PC-3 (cell line): ENCODE measurements around the gene DBNDD1. TPM values are rescaled to one million over a fixed set of nuclear protein-coding genes. Genes with fewer than 3 reads are reported as not detected.
"Not testable (repeated sequence)": the region's sequence is repeated elsewhere in the genome, so short reads cannot be mapped to it uniquely, and the experiment has no call there.

Experiments used
- ATAC-seq: fragments of 200-7000 bp; cut with Tn5 transposase; 2 replicates; pipeline ENCODE4 v1.9.1; 2020; ENCODE audit warnings: mild to moderate bottlenecking, moderate library complexity
- BruUV-seq: library from RNA; stranded (reverse); fragments of 400-500 nt; replicated peaks from 2 replicates; lab custom pipeline; 2021; lab: Mats Ljungman, UMichigan
- CTCF ChIA-PET: fragments of 300-600 bp; sonication (Branson Sonifier 250); formaldehyde crosslinking; loops from one replicate; lab custom pipeline; 2022; ENCODE audit warnings: antibody characterized with exemption; lab: Charles Lee
- POLR2A ChIA-PET: fragments of 300-600 bp; sonication (Branson Sonifier 250); formaldehyde crosslinking; loops from one replicate; lab custom pipeline; 2022; ENCODE audit warnings: antibody characterized with exemption; ENCODE audit not compliant: unreplicated experiment; lab: Charles Lee
- DNase-seq: peaks from one replicate; pipeline ENCODE4 v3.0.0-alpha.2; 2015
- H2AFZ ChIP-seq: fragments of 300-600 bp; sonication (generic); 2 replicates; pipeline ENCODE4 v1.6.0; 2016; ENCODE audit warnings: antibody characterized with exemption, low read length
- H3F3A ChIP-seq: fragments of 300-600 bp; sonication (generic); one replicate; pipeline ENCODE4 v1.6.0; 2017; ENCODE audit warnings: antibody characterized with exemption, low read length, control low read depth, mild to moderate bottlenecking; ENCODE audit not compliant: unreplicated experiment
- H3K27ac ChIP-seq: fragments of 300-600 bp; sonication (generic); 2 replicates; pipeline ENCODE4 v1.5.1; 2016; ENCODE audit warnings: mild to moderate bottlenecking, low read length
- H3K27me3 ChIP-seq: fragments of 300-600 bp; sonication (generic); 2 replicates; pipeline ENCODE4 v1.6.1; 2016; ENCODE audit warnings: low read length, mixed read lengths
- H3K36me3 ChIP-seq: fragments of 300-600 bp; sonication (generic); 2 replicates; pipeline ENCODE4 v1.6.1; 2016; ENCODE audit warnings: low read depth, mixed run types, low read length, mixed read lengths
- H3K4me1 ChIP-seq: fragments of 300-600 bp; sonication (generic); 2 replicates; pipeline ENCODE4 v1.5.1; 2016; ENCODE audit warnings: low read length; ENCODE audit not compliant: insufficient read depth
- H3K4me2 ChIP-seq: fragments of 300-600 bp; sonication (generic); 2 replicates; pipeline ENCODE4 v1.6.0; 2016; ENCODE audit warnings: low read length
- H3K4me3 ChIP-seq: fragments of 300-600 bp; sonication (generic); 2 replicates; pipeline ENCODE4 v1.5.1; 2016; ENCODE audit warnings: mild to moderate bottlenecking, low read length, mixed read lengths
- H3K79me2 ChIP-seq: fragments of 300-600 bp; sonication (generic); 2 replicates; pipeline ENCODE4 v1.6.1; 2017; ENCODE audit warnings: low read length, mixed read lengths
- H3K9ac ChIP-seq: fragments of 300-600 bp; sonication (generic); 2 replicates; pipeline ENCODE4 v1.6.0; 2016; ENCODE audit warnings: mild to moderate bottlenecking, low read length
- H3K9me2 ChIP-seq: fragments of 300-600 bp; sonication (generic); replicated peaks from 2 replicates; pipeline ENCODE4 v1.6.1; 2016; ENCODE audit warnings: mixed run types, low read length, mixed read lengths
- H3K9me3 ChIP-seq: fragments of 300-600 bp; sonication (generic); 2 replicates; pipeline ENCODE4 v1.6.1; 2016; ENCODE audit warnings: low read length, mixed read lengths
- H4K20me1 ChIP-seq: fragments of 300-600 bp; sonication (generic); 2 replicates; pipeline ENCODE4 v1.6.1; 2016; ENCODE audit warnings: low read length, mixed read lengths
- EZH2 ChIP-seq: fragments of 300-600 bp; sonication (generic); IDR thresholded peaks from one replicate; pipeline ENCODE4 v1.6.1; 2017; ENCODE audit warnings: antibody characterized with exemption, mild to moderate bottlenecking, low read length; ENCODE audit not compliant: unreplicated experiment
- EZH2phosphoT487 ChIP-seq: fragments of 300-600 bp; sonication (generic); IDR thresholded peaks from 2 replicates; pipeline ENCODE4 v1.6.1; 2018; ENCODE audit warnings: mild to moderate bottlenecking, antibody characterized with exemption, low read length, borderline replicate concordance
- intact Hi-C: fragments of 100-400 bp; cut with micrococcal nuclease; formaldehyde crosslinking; loops from 2 replicates; pipeline ENCODE4 v1.9.0; 2023
- total RNA-seq: library from RNA; depleted of rRNA; stranded (reverse); fragments of >200 nt; gene quantifications from 2 replicates; pipeline ENCODE4 v1.2.3, GENCODE V29; 2014
- TF ChIP-seq, protein P1 (sequence below): fragments of 300-600 bp; sonication (generic); conservative IDR thresholded peaks from 2 replicates; pipeline ENCODE4 v1.5.1; 2017; ENCODE audit warnings: antibody characterized with exemption, low read depth, mild to moderate bottlenecking, low read length

DBNDD1 gene
- total RNA-seq, 1 experiment from 2014 or later = 21.1 TPM

DNA sequence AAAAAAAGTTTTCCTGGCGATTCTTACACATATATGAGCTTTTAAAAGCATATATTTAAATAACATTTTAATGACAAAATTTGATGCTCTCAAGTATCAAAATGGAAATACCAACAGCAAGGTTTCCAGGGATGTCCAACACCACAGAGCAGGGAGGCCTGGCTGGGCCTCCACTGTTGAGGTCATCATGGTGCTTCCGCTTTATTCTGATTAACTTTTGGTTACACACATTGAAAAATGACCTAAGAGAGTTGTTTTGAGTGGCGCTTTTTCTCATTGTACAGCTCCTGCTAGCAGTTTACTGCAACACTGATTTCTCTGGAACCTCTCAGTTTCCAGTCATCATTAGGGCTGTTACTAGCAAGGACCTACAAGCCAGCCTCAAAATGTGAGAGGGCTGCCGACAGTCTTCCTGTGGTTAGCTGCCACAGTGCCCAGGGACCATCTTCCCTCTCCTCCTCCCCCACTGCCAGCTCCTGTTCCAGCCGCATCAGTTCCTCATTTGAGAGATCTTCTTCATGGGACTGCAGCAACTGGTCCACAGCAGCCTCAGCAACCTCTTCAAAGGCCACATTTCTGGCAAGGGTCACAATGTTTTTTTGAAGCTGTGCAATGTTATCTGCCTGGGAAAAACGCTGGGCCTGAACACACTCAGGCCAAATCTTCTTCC, 49.4 kb downstream of the DBNDD1 start:
- no peaks in the 10 kb centered on the region for H3K9me3 ChIP-seq
- TF ChIP-seq EZH2phosphoT487 (no peak), EZH2 (no peak)
- TF ChIP-seq, protein P1, sequence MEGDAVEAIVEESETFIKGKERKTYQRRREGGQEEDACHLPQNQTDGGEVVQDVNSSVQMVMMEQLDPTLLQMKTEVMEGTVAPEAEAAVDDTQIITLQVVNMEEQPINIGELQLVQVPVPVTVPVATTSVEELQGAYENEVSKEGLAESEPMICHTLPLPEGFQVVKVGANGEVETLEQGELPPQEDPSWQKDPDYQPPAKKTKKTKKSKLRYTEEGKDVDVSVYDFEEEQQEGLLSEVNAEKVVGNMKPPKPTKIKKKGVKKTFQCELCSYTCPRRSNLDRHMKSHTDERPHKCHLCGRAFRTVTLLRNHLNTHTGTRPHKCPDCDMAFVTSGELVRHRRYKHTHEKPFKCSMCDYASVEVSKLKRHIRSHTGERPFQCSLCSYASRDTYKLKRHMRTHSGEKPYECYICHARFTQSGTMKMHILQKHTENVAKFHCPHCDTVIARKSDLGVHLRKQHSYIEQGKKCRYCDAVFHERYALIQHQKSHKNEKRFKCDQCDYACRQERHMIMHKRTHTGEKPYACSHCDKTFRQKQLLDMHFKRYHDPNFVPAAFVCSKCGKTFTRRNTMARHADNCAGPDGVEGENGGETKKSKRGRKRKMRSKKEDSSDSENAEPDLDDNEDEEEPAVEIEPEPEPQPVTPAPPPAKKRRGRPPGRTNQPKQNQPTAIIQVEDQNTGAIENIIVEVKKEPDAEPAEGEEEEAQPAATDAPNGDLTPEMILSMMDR = no peak
- DNase-seq (no peak), ATAC-seq (no peak)
- H3K9ac ChIP-seq = no peak overlapping the region
- H3K27ac ChIP-seq = no peak overlapping the region
- H4K20me1 ChIP-seq = no peaks in the 10 kb centered on the region
- no peak overlapping the region for H3K4me2 ChIP-seq
- H3F3A ChIP-seq = no peaks in the 10 kb centered on the region
- no peak overlapping the region for H2AFZ ChIP-seq
- no peaks in the 10 kb centered on the region for H3K36me3 ChIP-seq
- intact Hi-C loops = no loop called here
- no TSS peak for BruUV-seq
- no peaks in the 10 kb centered on the region for H3K9me2 ChIP-seq
- ChIA-PET POLR2A (no interaction called here), CTCF (no interaction called here)
- no peak overlapping the region for H3K4me3 ChIP-seq
- H3K79me2 ChIP-seq = peaks cover 35% of the 10 kb centered on the region
- H3K4me1 ChIP-seq = peaks cover 13% of the 10 kb centered on the region
- no peaks in the 10 kb centered on the region for H3K27me3 ChIP-seq

DNA sequence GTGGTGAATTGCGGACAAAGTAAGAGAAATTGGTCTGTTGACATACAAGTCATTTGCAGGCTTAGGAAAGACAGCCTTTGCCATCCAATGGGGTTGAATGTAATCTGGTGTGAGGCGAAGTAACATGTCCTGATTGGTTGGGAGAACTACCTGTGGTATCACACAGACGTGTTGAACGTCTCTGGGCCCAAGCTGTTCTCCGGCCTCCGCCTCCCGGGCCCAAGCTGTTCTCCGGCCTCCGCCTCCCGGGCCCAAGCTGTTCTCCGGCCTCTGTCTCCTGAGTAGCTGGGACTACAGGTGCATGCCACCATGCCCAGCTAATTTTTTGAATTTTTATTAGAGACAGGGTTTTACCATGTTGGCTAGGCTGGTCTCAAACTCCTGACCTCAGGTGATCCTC, 51.2 kb downstream of the DBNDD1 start:
- H3F3A ChIP-seq, H3K4me1 ChIP-seq, H3K36me3 ChIP-seq, ATAC-seq, CTCF ChIA-PET, H3K27ac ChIP-seq, BruUV-seq, H2AFZ ChIP-seq, H3K27me3 ChIP-seq, H3K9me3 ChIP-seq, H3K9ac ChIP-seq, DNase-seq, H3K9me2 ChIP-seq, intact Hi-C loops, H3K4me2 ChIP-seq, H4K20me1 ChIP-seq, POLR2A ChIA-PET, H3K4me3 ChIP-seq: not testable (repeated sequence)
- H3K79me2 ChIP-seq = peaks cover 17% of the 10 kb centered on the region

DNA sequence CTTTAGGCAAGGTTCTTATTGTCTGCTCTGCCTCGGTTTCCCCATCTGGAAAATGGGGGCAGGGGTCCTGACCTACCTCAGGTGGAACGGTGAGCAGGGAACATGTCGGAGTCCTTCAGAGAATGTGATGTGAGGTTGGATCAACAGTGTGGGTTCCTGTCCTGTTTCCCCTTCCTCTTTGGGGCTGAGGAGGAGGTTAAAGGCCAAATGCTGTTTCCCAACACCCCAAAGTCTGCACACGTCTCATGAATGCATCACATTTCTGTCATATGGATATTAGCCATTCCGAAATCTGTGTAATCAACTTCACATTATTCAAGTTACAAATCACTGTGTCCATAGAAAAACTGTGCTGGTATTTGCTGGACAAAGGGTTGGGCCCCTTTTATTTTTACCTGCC, 51.8 kb downstream of the DBNDD1 start:
- H3K36me3 ChIP-seq, CTCF ChIA-PET, H3K4me2 ChIP-seq, H3F3A ChIP-seq, H3K9ac ChIP-seq, H2AFZ ChIP-seq, ATAC-seq, H3K9me2 ChIP-seq, DNase-seq, H3K4me3 ChIP-seq, H3K27me3 ChIP-seq, BruUV-seq, H3K9me3 ChIP-seq, H4K20me1 ChIP-seq, H3K27ac ChIP-seq, POLR2A ChIA-PET, intact Hi-C loops, H3K4me1 ChIP-seq: not testable (repeated sequence)
- H3K79me2 ChIP-seq = peaks cover 13% of the 10 kb centered on the region

DNA sequence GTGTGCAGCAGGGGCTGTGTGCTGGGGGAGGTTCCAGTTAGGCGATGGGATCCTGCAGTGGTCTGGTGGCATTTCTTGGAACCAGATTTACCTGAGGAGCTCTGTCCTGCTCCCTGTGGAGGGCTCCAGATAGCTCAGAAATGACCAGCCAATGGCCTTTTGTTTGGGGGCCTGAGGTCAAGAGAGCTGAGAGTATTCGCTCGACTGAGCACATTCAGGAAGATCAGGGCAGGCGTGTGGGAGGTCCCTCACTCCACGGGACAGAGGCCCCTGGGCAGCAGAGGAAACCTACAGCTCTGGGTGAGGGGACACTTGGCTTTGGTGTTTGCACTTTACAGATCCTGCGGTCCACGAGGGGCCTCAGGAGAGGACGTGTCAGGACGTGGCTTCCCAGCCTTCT, 52.5 kb downstream of the DBNDD1 start:
- intact Hi-C loops = no loop called here
- ChIA-PET CTCF (no interaction called here), POLR2A (no interaction called here)
- Histone ChIP-seq H3K27me3 (no peaks in the 10 kb centered on the region), H2AFZ (no peak overlapping the region), H3K4me3 (no peak overlapping the region), H3K4me1 (peaks cover 2% of the 10 kb centered on the region), H3K36me3 (no peaks in the 10 kb centered on the region), H3K9ac (no peak overlapping the region), H3K9me3 (no peaks in the 10 kb centered on the region), H3K4me2 (no peak overlapping the region), H3F3A (no peaks in the 10 kb centered on the region), H3K27ac (no peak overlapping the region), H4K20me1 (no peaks in the 10 kb centered on the region), H3K79me2 (peaks cover 9% of the 10 kb centered on the region), H3K9me2 (no peaks in the 10 kb centered on the region)
- no TSS peak for BruUV-seq
- ATAC-seq = no peak
- no peak for DNase-seq
- TF ChIP-seq EZH2 (no peak), EZH2phosphoT487 (no peak)
- TF ChIP-seq, protein P1 = no peak
